Embryonic facial prominence (tissue), 1 donor: Measurements from ENCODE around the gene GJB3.

Source experiments
- DNase-seq: peaks from one replicate; pipeline ENCODE4 v3.0.0-alpha.2; 2016; ENCODE audit errors: extremely low spot score

Gene GJB3

GRCh38 chr1:34825455-34826091, 44.6 kb downstream of the GJB3 start:
- no peak for DNase-seq

DNA sequence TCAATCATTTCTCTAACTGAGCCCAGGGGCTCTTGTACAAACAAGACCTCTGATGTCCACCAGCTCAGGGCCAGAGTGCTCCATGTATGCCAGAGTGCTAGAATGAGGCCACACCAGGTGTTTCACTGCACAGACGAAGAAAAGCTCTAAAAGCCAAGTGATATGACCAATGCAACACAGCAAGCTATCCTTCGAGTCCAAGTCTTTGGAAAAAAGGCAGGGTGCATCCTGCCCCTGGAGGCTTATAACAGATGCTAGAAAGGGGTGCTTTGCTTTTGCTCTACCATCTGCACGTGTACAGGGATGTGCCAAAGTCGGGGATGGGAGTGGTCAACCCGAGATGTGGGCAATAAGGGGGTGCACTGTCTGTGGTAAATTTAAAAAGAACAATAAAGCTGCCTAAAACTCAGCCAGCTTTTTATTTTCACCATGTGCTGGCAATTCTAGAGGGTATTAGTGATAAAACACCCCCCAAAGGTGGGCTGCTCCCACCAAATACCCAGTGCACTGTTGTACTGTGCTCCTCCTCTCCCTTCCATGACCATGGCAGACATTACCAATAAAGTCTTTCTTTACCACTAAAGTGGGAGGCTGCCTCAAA, 46.4 kb downstream of the GJB3 start:
- DNase-seq, result no peak

DNA sequence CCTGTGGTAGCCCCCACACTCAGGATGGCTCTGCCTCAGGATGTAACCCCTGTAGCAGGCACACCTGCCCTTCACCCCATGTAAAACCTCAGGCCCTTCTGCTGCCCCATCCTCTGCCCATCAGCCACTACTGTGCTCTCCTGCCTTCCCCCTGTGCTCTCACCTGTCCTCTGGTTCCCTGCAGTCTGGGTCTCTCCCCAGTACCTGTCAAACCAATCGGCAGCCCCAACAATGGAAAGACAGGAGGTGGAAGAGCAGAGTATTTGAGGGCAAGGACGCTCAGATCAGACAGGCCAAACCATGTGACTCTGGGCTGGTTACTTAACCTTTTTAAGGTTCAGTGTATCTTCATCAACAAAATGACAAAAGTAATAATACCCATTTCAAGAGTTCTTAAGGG, 47.6 kb downstream of the GJB3 start:
- DNase-seq, result no peak

DNA sequence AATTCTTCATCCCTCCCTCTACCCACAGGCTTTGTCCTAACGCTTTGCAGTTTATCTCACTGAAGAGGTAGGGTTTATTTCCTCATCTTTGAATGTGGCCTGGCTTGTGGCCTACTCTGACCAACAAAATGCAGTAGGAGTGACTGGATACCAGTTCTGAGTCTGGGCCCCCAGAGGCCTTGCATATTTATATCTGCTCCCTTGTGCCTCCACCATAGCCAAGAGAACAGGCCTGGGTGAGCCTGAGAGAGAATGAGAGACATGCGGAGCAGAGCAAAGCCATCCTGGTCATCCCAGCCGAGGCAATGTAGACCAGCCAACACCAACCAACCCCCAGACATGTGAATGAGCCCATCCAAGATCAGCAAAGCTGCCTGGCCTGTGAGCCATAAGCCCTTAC, 48.2 kb downstream of the GJB3 start:
- no peak for DNase-seq

- DNase-seq, result no peak
These were observed 50.8 kb downstream of the GJB3 start for GRCh38 chr1:34831721-34832246.

DNA sequence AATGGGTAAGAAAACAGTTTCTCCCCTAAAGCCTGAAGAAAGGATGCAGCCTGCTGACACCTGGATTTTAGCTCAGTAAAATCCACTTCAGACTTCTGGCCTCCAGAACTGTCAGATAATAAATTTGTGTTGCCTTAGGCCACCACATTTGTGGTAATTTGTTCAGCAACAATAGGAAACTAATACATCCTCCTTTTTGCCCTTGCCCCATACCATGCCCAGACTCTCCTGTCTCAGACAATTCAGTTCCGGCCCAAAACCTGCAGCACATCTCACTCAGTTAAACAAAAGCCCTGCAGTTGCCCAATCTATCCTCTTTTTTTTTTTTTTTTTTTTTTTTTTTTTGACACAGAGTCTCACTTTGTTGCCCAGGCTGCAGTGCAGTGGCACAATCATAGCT, 52.7 kb downstream of the GJB3 start:
- no peak for DNase-seq
